Tibial nerve (tissue), 4 donors: ENCODE data around the gene ASXL3.

ENCODE experiments used
- EP300 ChIP-seq, 2 donors: sonication (generic); formaldehyde crosslinking; IDR thresholded peaks; one replicate each; pipeline ENCODE4 v1.6.1; 2017; ENCODE audit warnings: antibody characterized with exemption in 2 of 2, mild to moderate bottlenecking in 1 of 2
- POLR2A ChIP-seq, 2 donors: fragments of 450-650 bp; IDR thresholded peaks; one replicate each; pipeline ENCODE4 v1.6.1; 2017; ENCODE audit warnings: antibody characterized with exemption in 2 of 2, mild to moderate bottlenecking in 2 of 2, moderate library complexity in 2 of 2
- TF ChIP-seq, protein P1 (sequence below), 5 experiments: fragments of 200-600 bp in 3 of 5; fragments of 450-650 bp in 2 of 5; sonication (generic) in 3 of 5; IDR thresholded peaks; one replicate each; pipeline ENCODE4 v1.5.1; 2016 to 2019; ENCODE audit warnings: antibody characterized with exemption in 5 of 5, mild to moderate bottlenecking in 3 of 5, moderate library complexity in 2 of 5

DNA sequence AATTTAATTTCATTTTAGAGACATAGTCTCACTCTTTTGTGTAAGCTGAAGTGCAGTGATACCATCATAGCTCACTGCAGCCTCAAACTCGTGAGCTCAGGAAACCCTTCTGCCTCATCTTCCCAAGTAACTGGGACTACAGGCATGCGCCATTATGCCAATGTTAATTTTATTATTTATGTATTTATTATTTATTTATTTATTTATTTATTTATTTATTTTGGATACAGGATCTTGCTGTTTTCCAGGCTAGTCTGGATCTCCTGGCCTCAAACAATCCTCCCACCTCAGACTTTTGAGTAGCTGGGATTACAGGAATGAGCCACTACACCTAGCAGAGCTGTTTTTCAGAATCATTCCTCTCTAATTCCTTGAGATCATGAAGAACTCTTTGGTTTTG lies 99.9 kb downstream of the ASXL3 start:
- TF ChIP-seq, protein P1, sequence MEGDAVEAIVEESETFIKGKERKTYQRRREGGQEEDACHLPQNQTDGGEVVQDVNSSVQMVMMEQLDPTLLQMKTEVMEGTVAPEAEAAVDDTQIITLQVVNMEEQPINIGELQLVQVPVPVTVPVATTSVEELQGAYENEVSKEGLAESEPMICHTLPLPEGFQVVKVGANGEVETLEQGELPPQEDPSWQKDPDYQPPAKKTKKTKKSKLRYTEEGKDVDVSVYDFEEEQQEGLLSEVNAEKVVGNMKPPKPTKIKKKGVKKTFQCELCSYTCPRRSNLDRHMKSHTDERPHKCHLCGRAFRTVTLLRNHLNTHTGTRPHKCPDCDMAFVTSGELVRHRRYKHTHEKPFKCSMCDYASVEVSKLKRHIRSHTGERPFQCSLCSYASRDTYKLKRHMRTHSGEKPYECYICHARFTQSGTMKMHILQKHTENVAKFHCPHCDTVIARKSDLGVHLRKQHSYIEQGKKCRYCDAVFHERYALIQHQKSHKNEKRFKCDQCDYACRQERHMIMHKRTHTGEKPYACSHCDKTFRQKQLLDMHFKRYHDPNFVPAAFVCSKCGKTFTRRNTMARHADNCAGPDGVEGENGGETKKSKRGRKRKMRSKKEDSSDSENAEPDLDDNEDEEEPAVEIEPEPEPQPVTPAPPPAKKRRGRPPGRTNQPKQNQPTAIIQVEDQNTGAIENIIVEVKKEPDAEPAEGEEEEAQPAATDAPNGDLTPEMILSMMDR (IDR thresholded peaks at IDR 0.05), result no peak
- TF ChIP-seq POLR2A (IDR thresholded peaks at IDR 0.05), result no peak
- TF ChIP-seq EP300 (IDR thresholded peaks at IDR 0.05), result no peak
